NCI-H2107 (cell line): ENCODE data around the gene TBC1D10B.
"Not testable (repeated sequence)": the region's sequence is repeated elsewhere in the genome, so short reads cannot be mapped to it uniquely, and the experiment has no call there.

Source experiments
- DNase-seq: peaks from one replicate; lab custom pipeline; 2025; lab: John Stamatoyannopoulos, UW

The TBC1D10B gene

GRCh38 chr16:30335028-30335597, 35.2 kb downstream of the TBC1D10B start:
- DNase-seq: not testable (repeated sequence)

- DNase-seq: peak; percentile 20
These were observed 35.8 kb downstream of the TBC1D10B start for GRCh38 chr16:30334473-30334989.

- DNase-seq: not testable (repeated sequence)
These were observed 46.1 kb downstream of the TBC1D10B start for GRCh38 chr16:30324220-30324619.

GRCh38 chr16:30318647-30319046, 51.6 kb downstream of the TBC1D10B start:
- not testable (repeated sequence) for DNase-seq

- DNase-seq: not testable (repeated sequence)
These were observed 59.4 kb downstream of the TBC1D10B start for GRCh38 chr16:30310937-30311336.

GRCh38 chr16:30309255-30309654, 61.0 kb downstream of the TBC1D10B start:
- DNase-seq: not testable (repeated sequence)
